Keratinocyte (primary cell): ENCODE results near the gene EPG5. TPM values are rescaled to one million over a fixed set of nuclear protein-coding genes. Genes with fewer than 3 reads are reported as not detected.

Experiments
- DNase-seq: peaks from one replicate; pipeline ENCODE4 v3.0.0-alpha.2; 2011; ENCODE audit warnings: low read depth, missing footprints, low spot score
- FAIRE-seq: peaks from 2 replicates; lab custom pipeline; 2011; peaks lifted over from hg19 to GRCh38; lab: Jason Lieb, UNC
- H2AFZ ChIP-seq: 2 replicates; pipeline ENCODE4 v1.6.0; 2012; ENCODE audit warnings: low read length, control low read depth, inconsistent platforms; ENCODE audit not compliant: control insufficient read depth
- H3K27ac ChIP-seq: 2 replicates; pipeline ENCODE4 v1.5.1; 2011; ENCODE audit warnings: low read length; ENCODE audit not compliant: control insufficient read depth, insufficient read depth
- H3K27me3 ChIP-seq: 3 replicates; pipeline ENCODE4 v1.6.0; 2011; ENCODE audit warnings: low read length; ENCODE audit not compliant: control insufficient read depth, insufficient read depth; ENCODE audit errors: extremely low read depth
- H3K36me3 ChIP-seq, 2 experiments: 2 replicates in 1 of 2; 3 replicates in 1 of 2; pipeline ENCODE4 v1.5.1; 2011; ENCODE audit warnings: low read length in 2 of 2, mild to moderate bottlenecking in 1 of 2; ENCODE audit not compliant: control insufficient read depth in 2 of 2, insufficient read depth in 2 of 2; ENCODE audit errors: extremely low read depth in 1 of 2
- H3K4me1 ChIP-seq: 3 replicates; pipeline ENCODE4 v1.5.1; 2011; ENCODE audit warnings: low read length; ENCODE audit not compliant: control insufficient read depth, insufficient read depth; ENCODE audit errors: extremely low read depth
- H3K4me2 ChIP-seq: 3 replicates; pipeline ENCODE4 v1.6.0; 2011; ENCODE audit warnings: low read depth, low read length; ENCODE audit not compliant: control insufficient read depth, insufficient read depth; ENCODE audit errors: extremely low read depth
- H3K4me3 ChIP-seq, 3 experiments: fragments of 200-600 bp in 1 of 3; sonication (generic) in 1 of 3; 2 replicates in 2 of 3; 3 replicates in 1 of 3; pipeline ENCODE4 v1.5.1; 2011 to 2016; ENCODE audit warnings: low read length in 3 of 3, mild to moderate bottlenecking in 3 of 3, control low read depth in 2 of 3, inconsistent platforms in 1 of 3, low read depth in 1 of 3, mixed read lengths in 1 of 3, mixed run types in 1 of 3, moderate library complexity in 1 of 3; ENCODE audit not compliant: control insufficient read depth in 2 of 3, insufficient read depth in 2 of 3; ENCODE audit errors: extremely low read depth in 1 of 3
- H3K79me2 ChIP-seq: 2 replicates; pipeline ENCODE4 v1.6.0; 2012; ENCODE audit warnings: low read length; ENCODE audit not compliant: control insufficient read depth, insufficient read depth
- H3K9ac ChIP-seq: 3 replicates; pipeline ENCODE4 v1.6.0; 2011; ENCODE audit warnings: low read length; ENCODE audit not compliant: control insufficient read depth, insufficient read depth; ENCODE audit errors: extremely low read depth
- H3K9me1 ChIP-seq: 3 replicates; pipeline ENCODE4 v1.6.0; 2011; ENCODE audit warnings: low read length; ENCODE audit not compliant: control insufficient read depth, insufficient read depth; ENCODE audit errors: extremely low read depth
- H3K9me3 ChIP-seq: 2 replicates; pipeline ENCODE4 v1.5.1; 2012; ENCODE audit warnings: low read depth, low read length; ENCODE audit not compliant: control insufficient read depth
- H4K20me1 ChIP-seq: 3 replicates; pipeline ENCODE4 v1.6.0; 2011; ENCODE audit warnings: low read length; ENCODE audit not compliant: control insufficient read depth, insufficient read depth; ENCODE audit errors: extremely low read depth
- CTCF ChIP-seq, 3 experiments: IDR thresholded peaks in 1 of 3; conservative IDR thresholded peaks in 1 of 3; optimal IDR thresholded peaks in 1 of 3; 2 replicates in 2 of 3; 3 replicates in 1 of 3; pipeline versions ENCODE3 to v1.5.1; 2011; ENCODE audit warnings: low read length in 3 of 3, mild to moderate bottlenecking in 3 of 3, moderate library complexity in 2 of 3, control low read depth in 1 of 3, inconsistent platforms in 1 of 3; ENCODE audit not compliant: insufficient read depth in 2 of 3; ENCODE audit errors: extremely low read depth in 1 of 3
- EZH2 ChIP-seq: IDR thresholded peaks from one replicate; pipeline ENCODE4 v1.6.1; 2012; ENCODE audit warnings: inconsistent platforms, mild to moderate bottlenecking, low read length, moderate library complexity
- dilution Hi-C: fragments of 300-500 bp; cut with MboI; formaldehyde crosslinking; loops from one replicate; pipeline ENCODE4 v1.7.0; 2020; ENCODE audit warnings: low sequenced_read_pairs; ENCODE audit not compliant: extremely low pct_ligation_motif_present
- polyA plus RNA-seq, 5 experiments: library from polyadenylated mRNA; depleted of rRNA in 3 of 5; stranded (reverse) in 3 of 5; stranded (forward) in 1 of 5; unstranded in 1 of 5; fragments of >200 nt; gene quantifications; 1 replicate in 1 of 5; 2 replicates in 3 of 5; 3 replicates in 1 of 5; pipeline versions ENCODE4 v1.2.1 to v1.2.3, GENCODE V29; 2011 to 2012; ENCODE audit warnings: missing spikeins in 2 of 5, low read depth in 1 of 5, low replicate concordance in 1 of 5

EPG5 gene
- polyA plus RNA-seq, 1 donor (not counting 4 experiments of a cell fraction or from before 2014, with no cell fraction given), result 17.8 TPM

- Histone ChIP-seq H3K79me2 (no peaks in the 10 kb centered on the region), H3K27ac (no peak overlapping the region), H3K9ac (no peak overlapping the region), H3K4me3 (no peak overlapping the region), H3K4me1 (peaks cover 6% of the 10 kb centered on the region), H2AFZ (no peak overlapping the region), H3K36me3 (peaks cover 7 to 9% of the 10 kb centered on the region in 2 experiments), H3K4me2 (no peak overlapping the region), H4K20me1 (no peaks in the 10 kb centered on the region), H3K9me3 (no peaks in the 10 kb centered on the region), H3K9me1 (no peaks in the 10 kb centered on the region), H3K27me3 (no peaks in the 10 kb centered on the region)
- TF ChIP-seq EZH2 (no peak), CTCF (optimal IDR thresholded peaks at IDR 0.05 in 1 of 3, IDR thresholded peaks at IDR 0.05 in 1 of 3, conservative IDR thresholded peaks at IDR 0.05 in 1 of 3; ENCODE audit: extremely low read depth in 1 of 3, insufficient read depth in 2 of 3, low read length in 3 of 3) (no peak)
- dilution Hi-C loops, result no loop called here
- no peak for DNase-seq
- no peak for FAIRE-seq
These were observed 91.0 kb downstream of the EPG5 start for GRCh38 chr18:45876161-45876560.

- TF ChIP-seq CTCF (optimal IDR thresholded peaks at IDR 0.05 in 1 of 3, IDR thresholded peaks at IDR 0.05 in 1 of 3, conservative IDR thresholded peaks at IDR 0.05 in 1 of 3; ENCODE audit: extremely low read depth in 1 of 3, insufficient read depth in 2 of 3, low read length in 3 of 3), result no peak
- Histone ChIP-seq H3K9me3 (no peaks in the 10 kb centered on the region), H3K9me1 (no peaks in the 10 kb centered on the region), H3K9ac (no peak overlapping the region), H3K27me3 (no peaks in the 10 kb centered on the region), H4K20me1 (no peaks in the 10 kb centered on the region), H2AFZ (no peak overlapping the region), H3K4me1 (peaks cover 6% of the 10 kb centered on the region), H3K36me3 (peaks cover 4% of the 10 kb centered on the region in 2 experiments), H3K79me2 (no peaks in the 10 kb centered on the region), H3K27ac (no peak overlapping the region), H3K4me3 (no peak overlapping the region), H3K4me2 (no peak overlapping the region)
- dilution Hi-C loops, result no loop called here
- FAIRE-seq (no peak), DNase-seq (no peak)
These were observed 92.5 kb downstream of the EPG5 start for GRCh38 chr18:45874491-45875184.
